BE2C (cell line): ENCODE measurements around the gene NEU1.
"Not testable (repeated sequence)": the region's sequence is repeated elsewhere in the genome, so short reads cannot be mapped to it uniquely, and the experiment has no call there.

Source experiments
- DNase-seq: peaks from one replicate; pipeline ENCODE4 v3.0.0-alpha.2; 2020
- H3K27me3 ChIP-seq: fragments of 250-450 bp; sonication (Bioruptor Pico); 2 replicates; pipeline ENCODE4 v1.5.1; 2020; ENCODE audit warnings: mild to moderate bottlenecking
- H3K36me3 ChIP-seq: fragments of 250-450 bp; sonication (Bioruptor Pico); 2 replicates; pipeline ENCODE4 v1.5.1; 2020; ENCODE audit warnings: mild to moderate bottlenecking
- H3K4me1 ChIP-seq: fragments of 250-450 bp; sonication (Bioruptor Pico); 2 replicates; pipeline ENCODE4 v1.5.1; 2020
- H3K4me3 ChIP-seq: 2 replicates; pipeline ENCODE4 v1.5.1; 2011; ENCODE audit warnings: low read depth, low read length
- H3K9me3 ChIP-seq: fragments of 250-450 bp; sonication (Bioruptor Pico); 2 replicates; pipeline ENCODE4 v1.5.1; 2020
- TF ChIP-seq, protein P1 (sequence below): IDR thresholded peaks from 2 replicates; pipeline ENCODE4 v1.5.1; 2012; ENCODE audit warnings: mild to moderate bottlenecking, low read depth, low read length

The NEU1 gene

DNA sequence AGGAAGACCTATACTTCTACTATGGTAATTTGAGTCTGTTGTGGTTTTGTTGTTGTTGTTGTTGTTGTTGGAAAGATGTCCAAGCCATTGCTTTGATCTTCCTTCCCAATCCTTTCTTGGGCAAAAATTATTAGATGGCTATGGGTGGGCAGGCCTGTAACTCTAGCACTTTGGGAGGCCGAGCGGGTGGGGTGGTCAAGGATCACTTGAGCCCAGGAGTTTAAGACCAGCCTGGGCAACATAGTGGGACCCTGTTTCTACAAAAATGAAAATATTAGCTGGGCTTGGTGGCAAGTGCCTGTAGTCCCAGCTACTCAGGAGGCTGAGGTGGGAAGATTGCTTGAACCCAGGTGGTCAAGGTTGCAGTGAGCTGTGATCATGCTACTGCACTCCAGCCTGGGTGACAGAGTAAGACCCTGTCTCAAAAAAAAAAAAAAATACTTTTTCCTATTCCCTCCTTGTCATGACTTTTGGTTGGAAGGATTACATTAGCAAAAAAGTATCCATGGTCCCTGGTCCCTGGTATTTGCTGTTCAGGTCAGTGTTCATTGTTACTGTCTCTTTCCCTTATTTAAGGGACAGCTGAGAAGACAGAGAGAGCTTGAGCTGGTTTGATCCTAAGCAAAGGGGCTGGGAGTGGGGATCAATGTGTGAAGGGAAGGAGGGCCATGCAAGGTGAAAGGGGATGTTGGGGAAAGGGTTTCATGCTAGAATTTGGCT lies 11.7 kb downstream of the NEU1 start:
- no peak for DNase-seq
- Histone ChIP-seq H3K9me3 (no peaks in the 10 kb centered on the region), H3K4me1 (no peaks in the 10 kb centered on the region), H3K4me3 (no peak overlapping the region), H3K27me3 (no peaks in the 10 kb centered on the region), H3K36me3 (no peaks in the 10 kb centered on the region)
- TF ChIP-seq, protein P1, sequence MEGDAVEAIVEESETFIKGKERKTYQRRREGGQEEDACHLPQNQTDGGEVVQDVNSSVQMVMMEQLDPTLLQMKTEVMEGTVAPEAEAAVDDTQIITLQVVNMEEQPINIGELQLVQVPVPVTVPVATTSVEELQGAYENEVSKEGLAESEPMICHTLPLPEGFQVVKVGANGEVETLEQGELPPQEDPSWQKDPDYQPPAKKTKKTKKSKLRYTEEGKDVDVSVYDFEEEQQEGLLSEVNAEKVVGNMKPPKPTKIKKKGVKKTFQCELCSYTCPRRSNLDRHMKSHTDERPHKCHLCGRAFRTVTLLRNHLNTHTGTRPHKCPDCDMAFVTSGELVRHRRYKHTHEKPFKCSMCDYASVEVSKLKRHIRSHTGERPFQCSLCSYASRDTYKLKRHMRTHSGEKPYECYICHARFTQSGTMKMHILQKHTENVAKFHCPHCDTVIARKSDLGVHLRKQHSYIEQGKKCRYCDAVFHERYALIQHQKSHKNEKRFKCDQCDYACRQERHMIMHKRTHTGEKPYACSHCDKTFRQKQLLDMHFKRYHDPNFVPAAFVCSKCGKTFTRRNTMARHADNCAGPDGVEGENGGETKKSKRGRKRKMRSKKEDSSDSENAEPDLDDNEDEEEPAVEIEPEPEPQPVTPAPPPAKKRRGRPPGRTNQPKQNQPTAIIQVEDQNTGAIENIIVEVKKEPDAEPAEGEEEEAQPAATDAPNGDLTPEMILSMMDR, result no peak

DNA sequence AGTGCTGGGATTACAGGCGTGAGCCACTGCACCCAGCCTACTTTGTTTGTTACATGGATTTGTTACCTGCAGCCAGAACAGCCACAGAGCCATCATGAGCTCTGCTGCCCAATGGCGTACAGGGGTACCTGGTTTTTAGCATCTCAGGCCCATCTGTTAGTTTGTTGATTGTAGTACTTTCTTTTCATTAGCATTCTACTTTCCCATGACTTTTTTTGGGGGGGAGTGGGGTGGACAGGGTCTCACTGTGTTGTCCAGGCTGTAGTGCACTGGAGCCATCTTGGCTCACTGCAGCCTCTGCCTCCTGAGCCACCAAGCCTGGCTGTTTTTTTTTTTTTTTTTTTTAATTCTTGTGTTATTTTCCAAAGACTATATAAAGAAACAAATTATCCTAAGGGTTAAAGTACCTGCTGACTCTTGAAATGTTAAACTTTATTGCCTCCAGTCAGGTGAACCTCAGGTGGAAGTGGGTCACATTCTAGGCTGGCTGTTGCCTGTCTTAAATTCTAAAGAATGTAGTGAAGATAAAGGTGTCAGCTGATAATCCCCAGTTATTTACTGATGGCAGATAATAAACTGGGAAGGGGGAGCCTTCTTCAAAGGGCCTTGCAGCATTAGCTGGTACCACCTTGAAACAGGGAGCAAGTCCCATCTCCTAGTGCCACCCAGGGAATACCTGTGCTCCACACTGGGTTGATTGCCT lies 15.2 kb downstream of the NEU1 start:
- H3K27me3 ChIP-seq, result no peaks in the 10 kb centered on the region
- DNase-seq, result no peak
- TF ChIP-seq, protein P1, result no peak
- H3K36me3 ChIP-seq, result no peaks in the 10 kb centered on the region
- no peaks in the 10 kb centered on the region for H3K9me3 ChIP-seq
- no peaks in the 10 kb centered on the region for H3K4me1 ChIP-seq
- no peak overlapping the region for H3K4me3 ChIP-seq

DNA sequence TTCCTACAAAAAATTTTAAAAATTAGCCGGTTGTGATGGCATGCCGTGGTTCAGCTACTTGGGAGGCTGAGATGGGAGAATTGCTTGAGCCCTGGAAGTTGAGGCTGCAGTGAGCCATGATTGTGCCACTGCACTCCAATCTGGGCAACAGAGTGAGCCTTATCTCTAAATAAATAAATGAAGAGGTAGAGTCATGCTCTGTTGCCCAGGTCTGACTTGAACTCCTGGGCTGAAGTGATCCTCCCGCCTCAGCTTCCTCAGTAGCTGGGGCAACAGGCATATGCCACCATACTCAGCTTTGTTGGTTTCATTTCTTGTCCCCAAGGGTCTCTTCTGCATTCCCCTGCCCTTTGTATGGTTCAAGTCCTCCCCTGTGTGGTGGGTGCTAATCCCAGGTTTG lies 18.1 kb downstream of the NEU1 start:
- no peak overlapping the region for H3K4me3 ChIP-seq
- no peaks in the 10 kb centered on the region for H3K4me1 ChIP-seq
- DNase-seq, result no peak
- H3K36me3 ChIP-seq, result peaks cover 9% of the 10 kb centered on the region
- H3K27me3 ChIP-seq, result no peaks in the 10 kb centered on the region
- H3K9me3 ChIP-seq, result no peaks in the 10 kb centered on the region
- TF ChIP-seq, protein P1, result no peak

DNA sequence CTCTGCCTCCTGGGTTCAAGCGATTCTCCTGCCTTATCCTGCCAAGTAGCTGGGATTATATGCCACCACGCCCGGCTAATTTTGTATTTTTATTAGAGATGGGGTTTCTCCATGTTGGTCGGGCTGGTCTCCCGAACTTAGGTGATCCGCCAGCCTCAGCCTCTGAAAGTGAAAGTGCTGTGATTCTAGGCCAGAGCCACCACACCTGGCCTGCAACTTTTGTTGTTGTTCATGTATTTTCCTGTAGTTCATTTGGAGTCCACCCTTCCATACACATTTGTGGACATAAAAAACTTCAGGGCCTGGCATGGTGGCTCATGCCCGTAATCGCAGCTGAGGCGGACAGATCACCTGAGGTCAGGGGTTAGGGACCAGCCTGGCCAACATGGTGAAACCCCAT lies 20.6 kb downstream of the NEU1 start:
- TF ChIP-seq, protein P1, result no peak
- DNase-seq, result no peak
- Histone ChIP-seq H3K4me1 (no peaks in the 10 kb centered on the region), H3K4me3 (no peak overlapping the region), H3K36me3 (peaks cover 33% of the 10 kb centered on the region), H3K27me3 (no peaks in the 10 kb centered on the region), H3K9me3 (no peaks in the 10 kb centered on the region)

DNA sequence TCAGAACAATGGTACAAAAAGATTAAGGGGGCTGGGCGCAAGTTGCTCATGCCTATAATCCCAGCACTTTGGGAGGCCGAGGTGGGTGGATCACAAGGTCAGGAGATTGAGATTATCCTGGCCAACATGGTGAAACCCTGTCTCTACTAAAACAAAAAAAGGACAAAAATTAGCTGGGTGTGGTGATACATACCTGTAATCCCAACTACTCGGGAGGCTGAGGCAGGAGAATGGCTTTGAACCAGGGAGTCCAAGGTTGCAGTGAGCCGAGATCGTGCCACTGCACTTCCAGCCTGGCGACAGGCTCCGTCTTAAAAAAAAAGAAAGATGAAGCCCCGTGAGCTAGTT lies 22.9 kb downstream of the NEU1 start:
- not testable (repeated sequence) for H3K4me3 ChIP-seq, H3K9me3 ChIP-seq, H3K4me1 ChIP-seq, H3K27me3 ChIP-seq, DNase-seq
- H3K36me3 ChIP-seq, result peaks cover 48% of the 10 kb centered on the region

DNA sequence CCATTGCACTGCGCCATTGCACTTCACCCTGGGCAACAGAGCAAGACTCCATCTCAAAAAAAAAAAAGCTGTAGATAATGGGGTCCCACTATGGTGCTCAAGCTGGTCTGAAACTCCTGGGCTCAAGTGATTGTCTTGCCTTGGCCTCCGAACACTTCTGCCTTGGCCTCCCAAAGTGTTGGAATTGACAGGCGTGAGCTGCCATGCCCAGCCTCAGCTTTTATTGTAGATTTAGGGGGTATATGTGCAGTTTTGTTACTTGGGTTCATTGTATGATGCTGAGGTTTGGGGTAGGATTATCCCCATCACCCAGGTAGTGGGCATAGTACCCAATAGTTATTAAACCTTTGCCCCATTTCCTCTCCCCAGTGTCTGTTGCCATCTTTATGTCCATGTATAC lies 23.7 kb downstream of the NEU1 start:
- Histone ChIP-seq H3K27me3 (no peaks in the 10 kb centered on the region), H3K9me3 (no peaks in the 10 kb centered on the region), H3K4me3 (no peak overlapping the region), H3K4me1 (no peaks in the 10 kb centered on the region), H3K36me3 (peaks cover 48% of the 10 kb centered on the region)
- TF ChIP-seq, protein P1, result no peak
- no peak for DNase-seq

DNA sequence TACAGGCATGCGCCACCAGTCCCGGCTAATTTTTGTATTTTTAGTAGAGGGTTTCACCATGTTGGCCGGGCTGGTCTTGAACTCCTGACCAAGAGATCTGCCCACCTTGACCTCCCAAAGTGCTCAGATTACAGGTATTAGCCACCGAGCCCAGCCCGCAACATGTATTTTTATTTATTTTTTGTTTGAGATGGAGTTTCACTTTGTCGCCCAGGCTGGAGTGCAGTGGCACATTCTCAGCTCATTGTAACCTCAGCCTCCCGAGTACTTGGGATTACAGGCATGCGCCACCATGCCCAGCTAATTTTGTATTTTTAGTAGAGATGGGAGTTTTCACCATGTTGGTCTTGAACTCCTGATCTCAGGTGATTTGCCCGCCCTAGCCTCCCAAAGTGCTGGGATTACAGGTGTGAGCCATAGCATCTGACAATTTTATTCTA lies 24.5 kb downstream of the NEU1 start:
- H3K4me1 ChIP-seq, H3K27me3 ChIP-seq, H3K9me3 ChIP-seq, DNase-seq: not testable (repeated sequence)
- H3K4me3 ChIP-seq, result peak overlapping the region; percentile 100
- peaks cover 48% of the 10 kb centered on the region for H3K36me3 ChIP-seq
